Epidermal melanocyte (primary cell): ENCODE measurements around the gene CLIP4.
"Not testable (repeated sequence)": the region's sequence is repeated elsewhere in the genome, so short reads cannot be mapped to it uniquely, and the experiment has no call there.

Experiments used
- DNase-seq: peaks from one replicate; pipeline ENCODE4 v3.0.0; 2011; ENCODE audit warnings: low spot score; ENCODE audit not compliant: insufficient read length

Gene CLIP4

DNA sequence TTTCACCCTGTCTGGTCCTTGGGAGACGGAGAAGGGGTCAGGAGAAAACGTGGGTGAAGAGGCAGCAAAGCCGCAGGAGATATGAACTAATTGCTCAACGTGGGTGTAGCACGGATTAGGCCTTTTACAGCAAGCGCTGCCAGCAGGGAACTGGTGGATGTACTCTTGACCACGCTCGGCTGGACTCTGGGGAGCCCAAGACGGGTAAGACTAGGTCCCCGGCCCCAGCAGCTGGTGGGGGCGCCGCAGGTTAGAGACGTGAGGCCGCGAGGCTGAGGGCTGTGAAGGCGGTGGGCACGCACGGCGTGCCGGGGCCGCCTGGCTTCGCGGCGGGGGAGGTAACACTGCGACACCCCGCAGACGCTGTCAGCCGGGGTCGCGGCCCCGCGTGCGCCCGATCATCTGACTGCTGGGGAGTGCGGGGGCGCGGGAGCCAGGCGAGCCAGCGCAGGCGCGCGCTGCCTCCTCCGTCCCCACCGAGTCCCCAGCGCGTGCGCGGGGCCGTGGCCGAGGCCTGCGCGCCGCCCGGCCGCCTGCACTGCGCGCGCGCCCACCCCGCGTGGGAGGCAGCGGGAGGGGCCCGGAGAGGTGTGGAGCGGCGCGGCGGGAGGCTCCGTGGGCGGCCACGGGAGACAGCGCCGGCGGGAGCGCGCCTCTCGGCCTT lies at the start of gene CLIP4:
TSS of gene CLIP4 (plus strand) at position 470 of the 664 bp plus-strand sequence. CDS start 5,974 bp downstream, outside the sequence.
- peak; percentile 40 for DNase-seq

- no peak for DNase-seq
These were observed 48.8 kb upstream of the CLIP4 start for GRCh38 chr2:29066271-29066860.

DNA sequence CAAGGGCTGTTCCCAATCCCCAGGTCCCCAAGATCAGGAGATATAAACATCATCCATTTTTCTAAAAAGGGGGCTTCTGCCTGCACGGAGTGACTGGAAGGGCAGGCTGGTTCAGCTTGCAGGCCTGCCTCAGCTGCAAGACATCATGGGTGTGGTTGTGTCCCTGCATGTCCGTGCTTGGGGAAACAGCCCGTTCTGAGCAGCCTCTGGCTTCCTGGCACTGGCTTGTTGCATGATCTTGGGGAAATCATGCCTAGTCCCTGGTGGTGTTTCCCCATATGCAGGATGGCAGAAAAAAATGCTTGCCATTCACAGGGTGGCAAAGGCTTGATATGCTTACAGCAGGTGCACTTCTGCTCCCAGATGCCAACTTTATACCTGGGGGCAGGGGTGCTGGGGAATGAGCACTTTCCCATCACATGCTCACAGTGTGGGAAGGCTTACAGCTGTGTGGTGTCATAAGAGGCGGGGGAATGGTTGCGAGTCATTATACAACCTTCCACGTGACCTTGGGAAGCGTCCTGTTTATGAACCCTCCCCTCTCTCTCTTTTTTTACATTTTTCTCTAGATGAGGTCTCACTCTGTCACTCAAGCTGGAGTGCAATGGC lies 48.1 kb upstream of the CLIP4 start:
- DNase-seq: no peak

DNA sequence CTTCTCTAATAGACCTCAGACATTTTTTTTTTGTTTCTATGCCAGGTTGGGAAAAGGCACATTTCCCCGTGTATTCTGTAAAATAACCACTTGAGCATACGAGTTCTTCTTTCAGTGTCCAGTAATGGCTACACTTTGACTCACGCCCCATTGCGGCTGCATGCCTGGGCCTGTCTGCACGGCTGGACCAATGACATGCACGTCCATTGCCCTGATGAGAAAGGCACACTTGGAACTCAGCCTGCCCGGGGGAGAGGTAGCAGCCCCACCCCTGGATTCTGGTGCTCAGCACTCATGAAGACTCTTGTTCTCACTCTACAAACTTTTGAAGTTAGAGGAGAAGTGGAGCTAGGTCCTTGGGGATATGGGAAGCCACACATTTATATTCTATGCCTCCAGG lies 46.7 kb upstream of the CLIP4 start:
- DNase-seq: no peak

GRCh38 chr2:29070526-29070925 lies 44.7 kb upstream of the CLIP4 start:
- DNase-seq: no peak

DNA sequence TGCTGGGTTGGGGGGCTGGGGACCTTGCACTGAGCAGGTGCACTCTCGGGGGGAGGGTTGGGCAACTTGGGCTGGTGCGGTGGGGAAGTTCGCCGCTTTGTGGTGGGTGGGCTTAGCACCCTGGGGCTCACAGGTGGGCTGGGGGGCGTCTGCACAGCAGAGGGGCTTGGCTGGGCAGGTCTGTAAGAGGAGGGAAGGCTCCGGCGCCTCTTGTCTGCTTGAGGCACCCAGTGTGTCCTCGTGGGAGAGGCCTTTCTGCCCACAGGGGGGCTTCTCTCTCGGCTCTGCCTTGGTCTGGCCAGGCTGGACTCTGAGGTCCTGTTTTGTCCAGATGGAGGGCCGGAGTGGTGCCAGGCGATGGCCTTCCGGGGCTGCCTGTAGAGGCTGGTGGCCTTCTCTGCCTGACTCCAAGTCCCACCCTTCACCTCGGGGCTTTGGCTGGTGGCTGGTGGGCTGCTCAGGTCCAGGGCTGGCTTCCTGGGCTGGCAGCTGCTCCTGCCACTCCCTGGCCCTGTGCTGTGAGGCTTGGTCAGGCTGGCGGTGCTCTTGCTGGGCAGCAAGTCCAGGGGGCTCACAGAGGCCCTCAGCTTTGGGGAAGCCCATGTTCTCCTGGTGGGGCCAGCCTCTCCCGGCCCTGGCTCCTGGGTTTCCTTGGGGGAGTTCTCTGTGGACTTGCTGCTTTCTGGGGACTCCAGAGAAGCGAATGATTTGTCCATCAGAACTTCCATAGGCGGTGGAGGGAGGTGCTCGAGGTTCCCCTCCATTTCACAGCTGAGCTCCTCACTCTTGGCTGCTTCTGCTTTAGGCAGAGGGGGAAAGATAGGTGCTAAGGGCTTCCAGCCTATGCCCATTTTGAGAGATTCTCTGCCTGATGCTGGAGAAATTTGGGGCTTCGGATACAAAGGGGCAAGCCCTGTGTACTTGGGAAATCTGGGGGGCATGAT lies 43.9 kb upstream of the CLIP4 start:
- DNase-seq: no peak

DNA sequence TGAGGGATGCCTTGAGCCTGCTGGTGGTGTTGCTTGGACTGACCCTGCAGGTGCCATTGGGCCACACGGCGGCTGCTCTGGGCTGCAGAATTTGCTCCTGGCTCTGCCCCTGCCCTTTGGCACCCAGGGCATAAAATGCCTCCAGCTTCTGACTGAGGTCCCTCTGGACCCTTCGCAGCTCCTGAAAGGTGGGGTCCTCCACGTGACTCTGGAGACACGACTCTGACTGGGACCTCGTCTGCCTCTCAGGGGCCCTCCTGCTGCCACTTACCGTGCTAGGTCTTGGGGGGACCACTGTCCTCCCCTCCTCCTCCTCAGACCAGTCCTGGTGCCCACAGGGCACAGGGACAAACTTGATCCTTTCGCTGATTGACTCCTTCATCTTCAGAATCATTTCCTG lies 43.0 kb upstream of the CLIP4 start:
- no peak for DNase-seq

DNA sequence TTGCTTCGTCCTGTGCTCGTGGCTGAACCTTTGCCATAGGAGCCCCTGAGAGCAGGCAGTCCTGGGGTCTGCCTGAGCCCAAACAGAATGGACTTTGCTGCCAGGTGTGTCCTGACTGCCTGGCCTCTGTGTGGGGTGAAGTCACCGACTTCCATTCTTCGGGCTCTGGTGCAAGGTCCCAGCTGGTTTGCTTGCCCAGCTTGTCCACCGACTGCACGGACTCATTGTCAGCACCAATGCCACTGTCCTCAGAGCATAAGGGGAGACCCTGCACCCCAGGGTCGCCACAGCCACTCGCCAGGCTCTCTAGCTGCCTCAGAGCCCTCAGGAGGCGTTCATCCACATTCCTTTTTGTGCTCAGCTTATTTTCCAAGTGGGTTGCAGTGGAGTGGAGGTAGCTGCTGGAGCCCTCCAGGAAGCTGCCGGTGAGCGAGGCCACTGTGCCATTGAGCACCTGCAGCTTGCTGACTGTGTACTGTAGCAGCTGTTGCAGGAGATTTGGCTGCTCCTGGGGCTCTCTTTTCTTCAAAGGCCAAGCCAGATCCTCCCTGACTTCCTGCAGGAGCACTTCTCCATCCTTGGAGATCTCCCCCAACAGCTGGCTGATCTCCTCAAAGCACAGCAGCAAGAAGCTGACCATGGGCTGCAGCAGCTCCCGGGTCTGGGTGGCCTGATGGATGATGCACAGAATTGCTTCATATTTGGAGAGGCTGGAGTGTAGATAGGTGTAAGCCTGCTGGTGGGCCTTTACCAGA lies 42.1 kb upstream of the CLIP4 start:
- no peak for DNase-seq

DNA sequence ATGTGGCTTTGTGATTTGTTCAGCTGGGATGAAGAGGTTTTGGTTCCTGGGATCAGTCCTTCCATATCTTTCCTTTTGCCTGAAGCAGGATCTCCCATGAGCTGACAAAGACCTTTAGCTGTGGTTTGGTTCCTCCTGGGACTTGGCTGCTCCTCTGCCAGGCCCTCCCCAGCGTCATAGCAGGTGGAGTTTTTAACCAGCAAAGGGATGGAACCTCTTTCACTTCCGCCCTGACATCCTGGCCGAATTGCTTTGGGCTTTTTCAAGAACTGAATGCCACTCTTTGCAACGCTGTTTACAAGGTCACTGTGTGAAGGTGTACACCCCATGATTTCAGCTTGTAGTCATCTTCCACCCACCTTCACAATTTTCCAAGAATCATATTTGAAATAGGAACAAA lies 41.3 kb upstream of the CLIP4 start:
- no peak for DNase-seq

DNA sequence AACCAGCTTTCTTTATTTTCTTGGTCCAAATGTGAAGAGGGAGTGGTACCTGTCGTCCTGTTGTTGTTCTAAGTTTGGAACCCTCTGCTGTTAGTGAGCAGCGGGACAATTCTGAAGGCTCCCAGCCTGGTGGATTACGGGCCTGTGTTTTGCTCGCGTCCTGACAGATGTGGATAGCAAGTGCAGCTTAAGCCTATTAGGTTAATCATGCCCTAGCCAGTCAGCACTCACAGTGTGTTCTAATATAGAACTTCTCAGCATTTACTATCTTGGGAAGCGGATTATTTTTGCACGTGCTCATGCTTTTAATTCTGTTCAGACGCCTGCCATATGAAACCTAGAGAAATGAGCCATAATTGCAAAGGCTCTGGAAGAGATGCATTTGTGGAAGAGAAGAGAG lies 40.8 kb upstream of the CLIP4 start, which contains the start of gene PCARE:
TSS of gene PCARE (minus strand) at position 113 of the 400 bp plus-strand sequence. CDS start 262 bp downstream, outside the sequence.
- DNase-seq: no peak

- peak; percentile 65 for DNase-seq
These were observed 39.1 kb upstream of the CLIP4 start for GRCh38 chr2:29075894-29076705.

- no peak for DNase-seq
These were observed 35.3 kb upstream of the CLIP4 start for GRCh38 chr2:29079887-29080286.

DNA sequence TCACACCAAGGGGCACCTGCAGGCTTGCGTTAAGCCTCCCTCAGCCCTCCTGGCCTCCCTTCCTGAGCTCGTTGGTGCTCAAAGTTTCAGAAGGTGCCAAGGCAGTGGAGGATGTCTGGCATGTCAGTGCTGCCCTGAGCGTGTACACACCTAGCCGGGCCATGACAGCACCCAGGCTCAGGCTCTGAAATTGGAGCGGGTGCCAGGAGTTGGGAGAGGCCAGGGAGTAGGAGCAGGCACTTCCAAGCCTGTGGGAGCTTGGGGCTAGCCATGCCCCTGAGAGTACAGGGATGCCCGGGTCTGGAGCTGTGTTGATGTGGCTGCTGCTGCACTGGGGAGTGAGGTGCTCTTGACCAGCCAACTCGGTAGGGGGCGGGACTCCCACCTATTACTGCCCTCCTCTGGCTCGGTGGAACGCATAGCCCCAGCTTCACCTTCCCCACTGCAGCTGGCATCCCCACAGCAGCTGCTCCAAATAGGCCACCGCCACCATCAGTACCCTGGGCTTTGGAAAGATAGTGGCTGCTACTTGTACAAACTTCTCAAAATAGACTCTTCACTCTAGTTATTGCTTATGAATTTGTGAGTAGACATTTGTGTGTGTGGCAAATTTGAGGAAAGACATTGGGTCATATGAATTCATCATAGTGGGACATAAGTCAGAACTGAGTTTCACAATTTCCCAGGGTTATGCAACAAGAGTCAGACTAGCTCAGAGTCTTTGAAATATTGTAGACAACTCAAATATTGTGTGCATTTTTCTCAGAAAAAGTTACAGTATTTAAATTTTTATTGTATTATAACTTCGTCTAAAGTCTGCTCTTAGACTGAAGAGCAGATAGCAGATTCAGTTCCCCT lies 34.1 kb upstream of the CLIP4 start:
- no peak for DNase-seq

DNA sequence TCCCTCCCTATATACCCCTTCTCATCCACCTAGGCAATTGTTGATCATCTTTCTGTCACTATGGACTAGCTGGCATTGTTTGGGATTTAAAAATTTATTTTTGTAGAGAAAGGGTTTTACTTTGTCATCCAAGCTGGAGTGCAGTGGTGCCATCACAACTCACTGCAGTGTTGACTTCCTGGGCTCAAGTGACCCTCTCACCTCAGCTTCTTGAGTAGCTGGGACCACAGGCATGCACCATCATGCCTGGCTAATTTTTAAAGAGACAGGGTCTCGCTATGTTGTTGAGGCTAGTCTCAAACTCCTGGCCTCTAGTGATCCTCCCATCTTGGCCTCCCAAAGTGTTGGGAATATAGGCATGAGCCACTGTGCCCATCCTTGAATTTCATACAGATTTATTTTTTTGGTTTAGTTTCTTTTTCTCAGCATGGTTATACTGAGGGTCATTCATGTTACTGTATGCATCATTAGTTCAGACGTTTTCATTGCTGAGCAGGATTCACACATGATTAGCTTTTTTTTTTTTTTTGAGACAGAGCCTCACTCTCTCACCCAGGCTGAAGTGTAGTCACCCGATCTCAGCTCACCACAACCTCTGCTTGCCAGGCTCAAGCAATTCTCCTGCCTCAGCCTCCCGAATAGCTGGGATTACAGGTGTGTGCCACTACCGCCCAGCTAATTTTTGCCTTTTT lies 32.3 kb upstream of the CLIP4 start:
- DNase-seq: no peak

DNA sequence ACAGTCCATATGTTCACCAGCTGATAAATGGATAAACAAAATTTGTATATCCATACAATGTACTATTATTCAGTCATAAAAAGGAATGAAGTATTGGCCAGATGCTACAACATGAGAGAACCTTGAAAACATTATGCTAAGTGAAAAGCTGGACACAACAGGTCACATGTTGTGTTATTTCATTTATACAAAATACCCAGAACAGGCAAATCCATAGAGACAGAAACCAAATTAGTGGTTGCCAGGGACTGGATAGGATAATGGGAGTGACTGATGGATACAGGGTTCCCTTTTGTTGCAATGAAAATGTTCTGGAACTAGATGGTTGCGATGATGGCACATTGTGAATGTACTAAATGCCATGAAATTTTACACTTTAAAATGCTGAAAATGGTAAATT lies 30.7 kb upstream of the CLIP4 start:
- DNase-seq: no peak

GRCh38 chr2:29090311-29090710 lies 24.9 kb upstream of the CLIP4 start:
- not testable (repeated sequence) for DNase-seq

DNA sequence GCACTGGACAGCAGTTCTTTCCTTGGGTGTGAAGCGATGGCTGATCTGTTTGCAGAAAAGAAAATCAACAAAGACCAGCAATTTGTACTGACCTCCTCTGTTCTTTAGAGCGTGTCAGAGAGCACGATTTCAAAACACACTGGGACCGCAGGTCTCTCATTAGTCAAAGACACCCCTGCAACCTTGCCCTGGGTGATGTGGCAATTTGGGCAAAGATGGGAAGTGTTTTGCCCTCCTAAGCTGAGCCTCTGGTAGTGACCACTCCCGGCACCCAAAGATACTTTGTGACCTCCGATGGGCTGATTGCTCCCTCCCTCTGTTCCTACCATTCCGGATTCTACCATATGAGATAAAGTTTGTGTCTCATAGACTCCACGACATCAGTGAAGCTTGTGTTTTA lies 18.2 kb upstream of the CLIP4 start:
- DNase-seq: no peak

DNA sequence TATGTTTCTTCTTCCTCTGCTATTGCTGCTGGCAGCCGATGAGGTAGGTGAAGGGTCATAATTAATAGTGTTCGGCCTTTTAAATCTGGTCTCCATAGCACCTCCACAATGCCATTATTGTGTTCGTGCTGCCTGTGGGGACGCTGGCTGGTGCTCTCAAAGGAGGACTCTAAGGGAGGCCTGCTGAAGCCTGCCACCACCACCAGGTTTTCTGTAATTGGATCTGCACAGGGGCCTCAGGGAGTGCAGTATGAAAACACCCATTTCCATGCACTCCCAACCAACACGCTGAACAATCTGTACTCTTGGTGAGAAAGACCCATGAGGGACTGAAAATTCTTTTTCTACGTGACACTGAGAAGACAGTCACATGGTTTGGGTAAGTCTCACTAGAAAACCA lies 17.6 kb upstream of the CLIP4 start:
- DNase-seq: no peak

- no peak for DNase-seq
These were observed 14.7 kb upstream of the CLIP4 start for GRCh38 chr2:29100564-29100963.
